Endodermal cell (in vitro differentiated cells): ENCODE measurements around the gene RNGTT. TPM values are rescaled to one million over a fixed set of nuclear protein-coding genes. Genes with fewer than 3 reads are reported as not detected.
A peak's percentile ranks its signal among the peaks of the same experiment; 100 is the strongest.

Experiments
- DNase-seq: peaks from one replicate; pipeline ENCODE4 v3.0.0-alpha.2; 2017
- H3K27ac ChIP-seq: 2 replicates; pipeline ENCODE4 v1.5.1; 2013; ENCODE audit warnings: mild to moderate bottlenecking, low read depth, low read length, moderate library complexity
- H3K27me3 ChIP-seq: 2 replicates; pipeline ENCODE4 v1.6.1; 2013; ENCODE audit warnings: mild to moderate bottlenecking, low read length, moderate library complexity; ENCODE audit not compliant: insufficient read depth, control insufficient read depth, poor library complexity, severe bottlenecking
- H3K36me3 ChIP-seq: 2 replicates; pipeline ENCODE4 v1.7.0; 2013; ENCODE audit warnings: mild to moderate bottlenecking, low read length, moderate library complexity; ENCODE audit not compliant: control insufficient read depth, insufficient read depth
- H3K4me1 ChIP-seq: one replicate; pipeline ENCODE4 v1.7.0; 2013; ENCODE audit warnings: low read length; ENCODE audit not compliant: control insufficient read depth, insufficient read depth
- H3K4me3 ChIP-seq: 2 replicates; pipeline ENCODE4 v1.5.1; 2013; ENCODE audit warnings: mild to moderate bottlenecking, low read length, moderate library complexity
- H3K9ac ChIP-seq: 2 replicates; pipeline ENCODE4 v1.6.1; 2013; ENCODE audit warnings: mild to moderate bottlenecking, low read length, moderate library complexity; ENCODE audit not compliant: poor library complexity, severe bottlenecking; ENCODE audit errors: extremely low read depth
- H3K9me3 ChIP-seq: 2 replicates; pipeline ENCODE4 v1.6.1; 2013; ENCODE audit warnings: mild to moderate bottlenecking, low read length, moderate library complexity; ENCODE audit not compliant: control insufficient read depth
- H3K27ac Mint-ChIP-seq: 2 replicates; pipeline ENCODE4 v1.8.0; 2020; ENCODE audit warnings: mixed read lengths
- H3K27me3 Mint-ChIP-seq: 2 replicates; pipeline ENCODE4 v1.8.0; 2021; ENCODE audit warnings: mild to moderate bottlenecking, mixed read lengths; ENCODE audit not compliant: insufficient read depth
- H3K36me3 Mint-ChIP-seq: 2 replicates; pipeline ENCODE4 v1.8.0; 2020; ENCODE audit warnings: low read depth, mixed read lengths
- H3K4me1 Mint-ChIP-seq: 2 replicates; pipeline ENCODE4 v1.8.0; 2020; ENCODE audit warnings: mixed read lengths
- H3K4me3 Mint-ChIP-seq: 2 replicates; pipeline ENCODE4 v1.8.0; 2020; ENCODE audit warnings: mild to moderate bottlenecking, moderate library complexity, mixed read lengths
- H3K9me3 Mint-ChIP-seq: 2 replicates; pipeline ENCODE4 v1.8.0; 2020; ENCODE audit warnings: mild to moderate bottlenecking, mixed read lengths
- CTCF ChIP-seq: fragments of 200-600 bp; sonication (generic); conservative IDR thresholded peaks from 2 replicates; pipeline ENCODE4 v1.5.0; 2021; ENCODE audit warnings: antibody characterized with exemption, mild to moderate bottlenecking
- WGBS, 2 experiments: methylation state at CpG; one replicate each; pipeline versions ENCODE4 v1.1.5 to v1.1.7; 2013; ENCODE audit warnings: missing lambda C conversion rate in 2 of 2, mixed read lengths in 1 of 2; ENCODE audit not compliant: insufficient coverage in 1 of 2, insufficient read length in 1 of 2; 5-methylcytosine and 5-hydroxymethylcytosine counted together
- long read RNA-seq, 4 experiments: library from polyadenylated mRNA in 2 of 4; library from RNA in 1 of 4; library from capped mRNA in 1 of 4; stranded (forward) in 3 of 4; unstranded in 1 of 4; transcript quantifications; one replicate each; pipeline ENCODE4 v2.0.0, GENCODE V29; 2020 to 2021; ENCODE audit warnings: inconsistent platforms in 1 of 4
- polyA plus RNA-seq, 2 experiments: library from polyadenylated mRNA; stranded (reverse); fragments of 50-300 nt; gene quantifications; one replicate each; pipeline ENCODE4 v1.2.3, GENCODE V29; 2013
- total RNA-seq, 2 donors: library from RNA; stranded (reverse); fragmentation: NEBNext Ultra II Directional in 1 of 2; extraction: Animal tissue kit (Norgen Biotek cat#: 25700) in 1 of 2; gene quantifications; 2 replicates in 1 of 2; 3 replicates in 1 of 2; pipeline ENCODE4 v1.2.1, GENCODE V29; 2021

The RNGTT gene
- 10 to 100 TPM; 21.5 to 28.7 TPM for total RNA-seq
- polyA plus RNA-seq (2013, experiment 1 of 2) = 20.6 TPM
- 19.1 TPM for polyA plus RNA-seq (2013, experiment 2 of 2)
- long read RNA-seq, experiment 1, full-length matches to known transcripts = 8 of 15 reads
- long read RNA-seq, experiment 1, partial matches to known transcripts = 5 of 15 reads
- long read RNA-seq, experiment 1, other reads (novel, unspliced or antisense) = 2 of 15 reads
- long read RNA-seq, experiment 2, full-length matches to known transcripts = 59 of 75 reads
- long read RNA-seq, experiment 2, partial matches to known transcripts = 1 of 75 reads
- long read RNA-seq, experiment 2, other reads (novel, unspliced or antisense) = 15 of 75 reads
- long read RNA-seq, experiment 3, full-length matches to known transcripts = 139 of 172 reads
- long read RNA-seq, experiment 3, partial matches to known transcripts = 8 of 172 reads
- long read RNA-seq, experiment 3, other reads (novel, unspliced or antisense) = 25 of 172 reads
- long read RNA-seq, experiment 4, full-length matches to known transcripts = 5 of 16 reads
- long read RNA-seq, experiment 4, partial matches to known transcripts = 0 of 16 reads
- long read RNA-seq, experiment 4, other reads (novel, unspliced or antisense) = 11 of 16 reads

- Mint-ChIP-seq H3K27ac (peak within 1 kb of the TSS; percentile 92), H3K36me3 (peaks cover 21% of the 10 kb centered on the region), H3K27me3 (peaks cover 6% of the 10 kb centered on the region), H3K4me1 (peaks cover 11% of the 10 kb centered on the region), H3K9me3 (peaks cover 19% of the 10 kb centered on the region), H3K4me3 (peak within 1 kb of the TSS; percentile 98)
- peaks cover 18% of the 10 kb centered on the region for H3K36me3 ChIP-seq
- TF ChIP-seq CTCF = peak; percentile 28
- peak within 1 kb of the TSS; percentile 55 for H3K27ac ChIP-seq
- H3K4me3 ChIP-seq = peak within 1 kb of the TSS; percentile 91
- peaks cover 37% of the 10 kb centered on the region for H3K9me3 ChIP-seq
- peak; percentile 99 for DNase-seq
- peak within 1 kb of the TSS; percentile 91 for H3K9ac ChIP-seq
- H3K4me1 ChIP-seq = peaks cover 2% of the 10 kb centered on the region
- WGBS, 2 experiments = 0% methylated on average over 39 to 74 of the region's 74 CpGs
- no peaks in the 10 kb centered on the region for H3K27me3 ChIP-seq
Measured at GRCh38 chr6:88963139-88964090, at the start of gene RNGTT. RNGTT (minus strand) TSS chr6:88963618; CDS start chr6:88963409, 209 bp downstream.

GRCh38 chr6:89011436-89011835 is 48.0 kb upstream of the RNGTT start:
- TF ChIP-seq CTCF = no peak
- Mint-ChIP-seq H3K27me3 (no peaks in the 10 kb centered on the region), H3K4me3 (no peak overlapping the region), H3K36me3 (no peaks in the 10 kb centered on the region), H3K4me1 (peaks cover 19% of the 10 kb centered on the region), H3K9me3 (peaks cover 5% of the 10 kb centered on the region), H3K27ac (no peak overlapping the region)
- H3K36me3 ChIP-seq = no peaks in the 10 kb centered on the region
- no peak overlapping the region for H3K27ac ChIP-seq
- no peak overlapping the region for H3K9ac ChIP-seq
- peaks cover 10% of the 10 kb centered on the region for H3K4me1 ChIP-seq
- no peaks in the 10 kb centered on the region for H3K27me3 ChIP-seq
- WGBS, 2 experiments = 100% methylated on average over 1 of the region's 2 CpGs; no CpG with 5 or more reads in 1 of the 2 experiments
- no peak overlapping the region for H3K4me3 ChIP-seq
- no peak for DNase-seq
- no peaks in the 10 kb centered on the region for H3K9me3 ChIP-seq

- H3K4me1 Mint-ChIP-seq = peaks cover 19% of the 10 kb centered on the region
- Histone ChIP-seq H3K27me3 (no peaks in the 10 kb centered on the region), H3K9me3 (no peaks in the 10 kb centered on the region), H3K36me3 (no peaks in the 10 kb centered on the region), H3K9ac (no peak overlapping the region), H3K27ac (no peak overlapping the region), H3K4me1 (peaks cover 10% of the 10 kb centered on the region), H3K4me3 (no peak overlapping the region)
- 86 to 88% methylated on average over 1 to 2 of the region's 2 CpGs for WGBS, 2 experiments
- H3K27me3 Mint-ChIP-seq = no peaks in the 10 kb centered on the region
- no peaks in the 10 kb centered on the region for H3K36me3 Mint-ChIP-seq
- H3K9me3 Mint-ChIP-seq = peaks cover under 1% of the 10 kb centered on the region
- H3K4me3 Mint-ChIP-seq = no peak overlapping the region
- no peak overlapping the region for H3K27ac Mint-ChIP-seq
- DNase-seq = no peak
- TF ChIP-seq CTCF = no peak
Measured at GRCh38 chr6:89010825-89011224, 47.4 kb upstream of the RNGTT start.
